Uterus (tissue), 4 donors: Measurements from ENCODE around the gene CCL19. TPM values are rescaled to one million over a fixed set of nuclear protein-coding genes. Genes with fewer than 3 reads are reported as not detected.

ENCODE experiments used
- DNase-seq, 2 donors: peaks; one replicate each; pipeline ENCODE4 v3.0.0-alpha.2; 2019 to 2020
- H3K27ac ChIP-seq, 2 donors: fragments of 200-600 bp; sonication (generic); 1 replicate in 1 of 2; 2 replicates in 1 of 2; pipeline ENCODE4 v1.5.1; 2016 to 2018
- H3K27me3 ChIP-seq, 2 donors: fragments of 200-600 bp; sonication (generic); one replicate each; pipeline ENCODE4 v1.5.1; 2018 to 2019; ENCODE audit warnings: control low read depth in 1 of 2
- H3K36me3 ChIP-seq, 2 donors: fragments of 200-600 bp; sonication (generic); one replicate each; pipeline ENCODE4 v1.5.1; 2019; ENCODE audit warnings: control low read depth in 1 of 2
- H3K4me1 ChIP-seq, 2 donors: fragments of 200-600 bp; sonication (generic); one replicate each; pipeline ENCODE4 v1.5.1; 2018 to 2019; ENCODE audit warnings: control low read depth in 1 of 2
- H3K4me3 ChIP-seq, 2 donors: fragments of 200-600 bp; sonication (generic); 1 replicate in 1 of 2; 2 replicates in 1 of 2; pipeline ENCODE4 v1.5.1; 2018 to 2019; ENCODE audit warnings: mild to moderate bottlenecking in 1 of 2
- H3K9me3 ChIP-seq, 2 donors: fragments of 200-600 bp; sonication (generic); one replicate each; pipeline ENCODE4 v1.5.1; 2019; ENCODE audit warnings: control low read depth in 1 of 2
- POLR2A ChIP-seq, 2 donors: fragments of 450-650 bp; IDR thresholded peaks; one replicate each; pipeline ENCODE4 v1.6.1; 2016; ENCODE audit warnings: antibody characterized with exemption in 2 of 2, mild to moderate bottlenecking in 1 of 2, moderate library complexity in 1 of 2
- intact Hi-C: fragments of 100-400 bp; cut with DNase I; formaldehyde crosslinking; loops from one replicate; pipeline ENCODE4 v1.15.1; 2023; ENCODE audit warnings: low total_unique reads
- small RNA-seq: library from RNA; depleted of rRNA; stranded (forward); fragments of <200 nt; gene quantifications from one replicate; pipeline ENCODE3, GENCODE V24; 2016
- total RNA-seq, 4 donors: library from RNA; depleted of rRNA in 3 of 4; stranded (reverse); fragments of >200 nt in 3 of 4; gene quantifications; one replicate each; pipeline versions ENCODE4 v1.1.0 to v1.2.4, GENCODE V29; 2014 to 2023
- TF ChIP-seq, protein P1 (sequence below), 4 experiments: fragments of 200-600 bp in 2 of 4; fragments of 450-650 bp in 2 of 4; sonication (generic) in 2 of 4; IDR thresholded peaks; one replicate each; pipeline ENCODE4 v1.5.1; 2016 to 2019; ENCODE audit warnings: antibody characterized with exemption in 4 of 4, mild to moderate bottlenecking in 2 of 4, moderate library complexity in 1 of 4
- donor health status: DM: yes; HTN: yes; CAD: no.

The CCL19 gene
- total RNA-seq, 4 donors from 2014 or later = 0.55 to 1.3 TPM; not detected in 2

- H3K27me3 ChIP-seq = no peaks in the 10 kb centered on the region
- no peaks in the 10 kb centered on the region for H3K36me3 ChIP-seq
- intact Hi-C loops = loop anchor here (10.0 kb wide), 1 partner anchor 58 kb away; no protein-coding TSS in a partner anchor
- peak overlapping the region; percentile 75 to 84 for H3K4me3 ChIP-seq
- peaks cover 0 to 11% of the 10 kb centered on the region in 2 donors for H3K4me1 ChIP-seq
- TF ChIP-seq, protein P1, sequence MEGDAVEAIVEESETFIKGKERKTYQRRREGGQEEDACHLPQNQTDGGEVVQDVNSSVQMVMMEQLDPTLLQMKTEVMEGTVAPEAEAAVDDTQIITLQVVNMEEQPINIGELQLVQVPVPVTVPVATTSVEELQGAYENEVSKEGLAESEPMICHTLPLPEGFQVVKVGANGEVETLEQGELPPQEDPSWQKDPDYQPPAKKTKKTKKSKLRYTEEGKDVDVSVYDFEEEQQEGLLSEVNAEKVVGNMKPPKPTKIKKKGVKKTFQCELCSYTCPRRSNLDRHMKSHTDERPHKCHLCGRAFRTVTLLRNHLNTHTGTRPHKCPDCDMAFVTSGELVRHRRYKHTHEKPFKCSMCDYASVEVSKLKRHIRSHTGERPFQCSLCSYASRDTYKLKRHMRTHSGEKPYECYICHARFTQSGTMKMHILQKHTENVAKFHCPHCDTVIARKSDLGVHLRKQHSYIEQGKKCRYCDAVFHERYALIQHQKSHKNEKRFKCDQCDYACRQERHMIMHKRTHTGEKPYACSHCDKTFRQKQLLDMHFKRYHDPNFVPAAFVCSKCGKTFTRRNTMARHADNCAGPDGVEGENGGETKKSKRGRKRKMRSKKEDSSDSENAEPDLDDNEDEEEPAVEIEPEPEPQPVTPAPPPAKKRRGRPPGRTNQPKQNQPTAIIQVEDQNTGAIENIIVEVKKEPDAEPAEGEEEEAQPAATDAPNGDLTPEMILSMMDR (IDR thresholded peaks at IDR 0.05) = no peak
- no peak for TF ChIP-seq POLR2A (IDR thresholded peaks at IDR 0.05)
- DNase-seq = no peak
- H3K27ac ChIP-seq = peak overlapping the region; percentile 84 to 88
- no peaks in the 10 kb centered on the region for H3K9me3 ChIP-seq
Observed at GRCh38 chr9:34647084-34647403, 44.0 kb downstream of the CCL19 start.

- Histone ChIP-seq H3K27me3 (no peaks in the 10 kb centered on the region), H3K9me3 (no peaks in the 10 kb centered on the region), H3K4me3 (peak within 1 kb of the TSS; percentile 75 to 84), H3K4me1 (peaks cover 0 to 7% of the 10 kb centered on the region in 2 donors), H3K27ac (peak within 1 kb of the TSS; percentile 84 to 88), H3K36me3 (no peaks in the 10 kb centered on the region)
- peak; percentile 93 to 94 for DNase-seq
- TF ChIP-seq POLR2A (IDR thresholded peaks at IDR 0.05) = peak; percentile 47 to 50
- TF ChIP-seq, protein P1 (IDR thresholded peaks at IDR 0.05) = peak; percentile 29 to 68 (median 52)
- intact Hi-C loops = loop anchor here (10.0 kb wide), 1 partner anchor 58 kb away; no protein-coding TSS in a partner anchor
Observed at GRCh38 chr9:34646211-34647083, 44.6 kb downstream of the CCL19 start, which contains the start of gene GALT. TSS of gene GALT (plus strand) at chr9:34646675. CDS start at chr9:34646705, 30 bp downstream.

- H3K4me1 ChIP-seq = no peaks in the 10 kb centered on the region
- no peaks in the 10 kb centered on the region for H3K36me3 ChIP-seq
- no peak for DNase-seq
- H3K4me3 ChIP-seq = no peak overlapping the region
- H3K27me3 ChIP-seq = no peaks in the 10 kb centered on the region
- no peaks in the 10 kb centered on the region for H3K9me3 ChIP-seq
- no peak overlapping the region for H3K27ac ChIP-seq
- TF ChIP-seq, protein P1 (IDR thresholded peaks at IDR 0.05) = no peak
- TF ChIP-seq POLR2A (IDR thresholded peaks at IDR 0.05) = no peak
- intact Hi-C loops = loop anchor here (10.0 kb wide), 1 partner anchor 60 kb away; no protein-coding TSS in a partner anchor
Observed at GRCh38 chr9:34644766-34645314, 46.2 kb downstream of the CCL19 start.

DNA sequence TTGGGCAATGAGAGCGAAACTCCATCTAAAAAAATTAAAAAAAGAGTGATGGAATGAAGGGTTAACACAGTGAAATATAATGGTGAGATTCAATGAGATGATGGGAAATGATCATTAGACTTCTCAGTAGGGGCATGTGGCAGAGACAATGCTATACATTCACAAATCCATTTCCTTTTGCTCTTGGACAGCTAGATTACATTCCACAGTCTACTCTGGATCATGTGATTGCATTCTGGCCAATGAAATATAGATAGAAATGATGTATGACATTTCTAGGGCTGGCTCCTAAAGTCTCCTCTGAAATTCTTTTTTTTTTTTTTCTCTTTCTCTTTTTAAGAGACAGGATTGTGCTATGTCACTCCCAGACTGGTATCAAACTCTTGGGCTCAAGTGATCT lies 48.4 kb downstream of the CCL19 start:
- no peak for TF ChIP-seq POLR2A (IDR thresholded peaks at IDR 0.05)
- TF ChIP-seq, protein P1 (IDR thresholded peaks at IDR 0.05) = no peak
- DNase-seq = no peak
- H3K27me3 ChIP-seq = no peaks in the 10 kb centered on the region
- no peak overlapping the region for H3K4me3 ChIP-seq
- no peaks in the 10 kb centered on the region for H3K9me3 ChIP-seq
- no peaks in the 10 kb centered on the region for H3K4me1 ChIP-seq
- no peak overlapping the region for H3K27ac ChIP-seq
- no peaks in the 10 kb centered on the region for H3K36me3 ChIP-seq
- intact Hi-C loops = loop anchor here (10.0 kb wide), 1 partner anchor 62 kb away; no protein-coding TSS in a partner anchor

Small RNA genes within 50 kb of the gene (small RNA-seq; reads per million reads assigned to genes)
- gene CCL27 = not detected

Other genes with a start within 250 kb of the CCL19 start
- gene FAM219A, start 232.7 kb downstream of the CCL19 start, total RNA-seq = 10 to 100 TPM in 2 of 4 donors, 1 to 10 TPM in 2; 2.3 to 33.0 (median 14.9) TPM
- 1 to 10 TPM in 1 of 4 donors, under 1 TPM in 1, not detected in 2; 0.95 to 3.8 TPM for gene DNAI1, start 232.5 kb downstream of the CCL19 start, total RNA-seq
- 1 to 10 TPM in 1 of 4 donors, not detected in 3; 2.2 TPM for gene ENHO, start 168.3 kb downstream of the CCL19 start, total RNA-seq
- gene CNTFR, start 101.6 kb downstream of the CCL19 start, total RNA-seq = 10 to 100 TPM in 1 of 4 donors, 1 to 10 TPM in 1, under 1 TPM in 1, not detected in 1; 0.59 to 14.7 (median 6.6) TPM
- gene RPP25L, start 79.2 kb downstream of the CCL19 start, total RNA-seq = 10 to 100 TPM; 18.1 to 39.1 (median 26.9) TPM
- gene DCTN3, start 70.8 kb downstream of the CCL19 start, total RNA-seq = 10 to 100 TPM; 27.7 to 98.0 (median 58.6) TPM
- gene ARID3C, start 62.2 kb downstream of the CCL19 start, total RNA-seq = under 1 TPM in 2 of 4 donors, not detected in 2; 0.35 to 0.82 TPM
- gene SIGMAR1, start 53.5 kb downstream of the CCL19 start, total RNA-seq = 10 to 100 TPM; 34.1 to 55.2 (median 51.3) TPM
- 10 to 100 TPM in 3 of 4 donors, 1 to 10 TPM in 1; 4.4 to 82.9 (median 50.7) TPM for gene GALT, start 44.6 kb downstream of the CCL19 start, total RNA-seq
- 100 to 1,000 TPM in 1 of 4 donors, 10 to 100 TPM in 2, 1 to 10 TPM in 1; 3.2 to 153 (median 49.9) TPM for gene IL11RA, start 39.1 kb downstream of the CCL19 start, total RNA-seq
- not detected for gene CCL27, start 28.6 kb downstream of the CCL19 start, total RNA-seq
- 100 to 1,000 TPM in 2 of 4 donors, 10 to 100 TPM in 1, 1 to 10 TPM in 1; 7.6 to 248 (median 87.1) TPM for gene CCL21, start 18.9 kb upstream of the CCL19 start, total RNA-seq